ENCODE data around the gene TTI1.

The TTI1 gene

DNA sequence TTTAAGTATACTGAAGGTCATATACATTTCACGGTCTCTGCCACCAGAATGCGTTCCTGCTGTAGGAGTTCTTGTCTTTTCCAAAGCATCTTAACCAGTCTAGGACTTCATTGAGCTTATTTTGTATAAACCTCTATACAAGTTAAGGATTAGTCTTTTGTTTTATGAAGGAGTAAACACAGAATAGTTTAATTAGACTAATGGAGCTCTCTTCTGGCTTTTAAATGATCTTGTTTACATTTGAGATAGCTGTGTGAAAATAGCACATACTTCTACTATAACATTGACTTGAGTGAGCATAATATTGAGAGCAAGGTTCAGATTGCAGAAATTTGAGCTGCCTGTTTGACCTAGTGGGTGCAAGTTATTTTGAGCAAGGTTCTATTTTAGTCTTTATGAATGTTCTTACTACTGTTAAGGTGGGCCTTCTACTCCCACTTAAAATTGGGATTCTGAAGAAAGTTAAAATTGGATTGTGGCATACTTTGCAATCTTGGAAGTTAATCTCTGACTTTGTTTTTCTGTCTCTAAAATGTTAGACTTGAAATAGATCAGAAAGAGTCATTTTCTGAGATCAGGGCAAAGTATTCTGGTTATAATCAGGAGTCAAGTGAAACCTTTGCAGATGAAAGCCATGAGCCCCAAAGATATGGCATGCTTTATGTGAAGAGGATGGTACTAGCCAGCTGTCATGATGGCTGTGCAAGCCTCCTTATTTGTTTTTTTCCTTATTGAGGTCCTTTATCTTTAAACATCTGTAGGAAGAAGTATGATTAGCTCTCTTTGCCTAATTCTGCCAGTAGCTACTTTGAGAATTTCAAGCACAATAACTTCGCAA, 42.1 kb upstream of the TTI1 start:
- DNase-seq (ENCODE audit: low read depth in 2 of 2): peak in 1 of 2 donors; percentile 6
- TF ChIP-seq, protein P1, sequence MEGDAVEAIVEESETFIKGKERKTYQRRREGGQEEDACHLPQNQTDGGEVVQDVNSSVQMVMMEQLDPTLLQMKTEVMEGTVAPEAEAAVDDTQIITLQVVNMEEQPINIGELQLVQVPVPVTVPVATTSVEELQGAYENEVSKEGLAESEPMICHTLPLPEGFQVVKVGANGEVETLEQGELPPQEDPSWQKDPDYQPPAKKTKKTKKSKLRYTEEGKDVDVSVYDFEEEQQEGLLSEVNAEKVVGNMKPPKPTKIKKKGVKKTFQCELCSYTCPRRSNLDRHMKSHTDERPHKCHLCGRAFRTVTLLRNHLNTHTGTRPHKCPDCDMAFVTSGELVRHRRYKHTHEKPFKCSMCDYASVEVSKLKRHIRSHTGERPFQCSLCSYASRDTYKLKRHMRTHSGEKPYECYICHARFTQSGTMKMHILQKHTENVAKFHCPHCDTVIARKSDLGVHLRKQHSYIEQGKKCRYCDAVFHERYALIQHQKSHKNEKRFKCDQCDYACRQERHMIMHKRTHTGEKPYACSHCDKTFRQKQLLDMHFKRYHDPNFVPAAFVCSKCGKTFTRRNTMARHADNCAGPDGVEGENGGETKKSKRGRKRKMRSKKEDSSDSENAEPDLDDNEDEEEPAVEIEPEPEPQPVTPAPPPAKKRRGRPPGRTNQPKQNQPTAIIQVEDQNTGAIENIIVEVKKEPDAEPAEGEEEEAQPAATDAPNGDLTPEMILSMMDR (IDR thresholded peaks at IDR 0.05; ENCODE audit: low read depth, low read length): no peak
- no peak overlapping the region for H3K4me3 ChIP-seq (replicated peaks in 1 of 2; ENCODE audit: low read depth in 2 of 2, low read length in 2 of 2)

DNA sequence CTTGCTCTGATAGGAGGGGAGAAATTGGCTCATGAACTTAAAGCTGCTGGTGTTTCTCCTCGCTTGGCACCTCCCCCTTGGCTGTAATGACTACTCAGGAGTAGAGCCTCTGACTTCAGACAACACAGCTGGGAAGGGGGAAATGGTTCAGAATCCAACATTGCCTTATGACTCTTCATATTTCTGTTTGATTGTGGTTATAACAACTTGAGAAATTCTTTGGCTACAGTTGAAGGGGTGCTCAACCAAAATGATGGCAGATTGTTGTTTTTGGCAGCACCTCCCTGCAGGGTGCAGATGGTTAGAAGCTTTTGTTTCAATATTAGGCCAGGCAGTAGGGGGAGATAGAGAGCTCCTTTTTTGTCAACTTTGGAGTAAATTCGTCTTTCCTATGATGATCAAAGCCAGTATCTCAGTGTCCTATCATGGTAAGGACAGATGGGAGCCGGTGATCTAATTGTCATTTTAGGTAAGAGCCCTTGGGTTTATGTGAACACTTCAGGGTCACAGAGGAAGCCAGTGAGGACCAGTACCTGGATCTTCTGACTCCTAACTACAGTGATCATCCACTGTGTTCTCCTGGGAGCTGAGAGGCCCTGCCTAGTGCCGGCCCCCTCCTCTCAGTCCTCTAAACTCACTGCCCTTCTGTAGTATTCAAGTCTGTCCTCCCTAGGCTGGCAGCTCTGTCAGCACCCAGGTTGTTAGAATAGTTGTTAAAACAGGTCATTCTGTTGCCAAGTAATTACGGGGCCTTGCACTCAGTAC, 40.2 kb upstream of the TTI1 start:
- TF ChIP-seq, protein P1 (IDR thresholded peaks at IDR 0.05; ENCODE audit: low read depth, low read length): peak; percentile 82
- peak; percentile 98 for DNase-seq (ENCODE audit: low read depth in 2 of 2)
- no peak overlapping the region for H3K4me3 ChIP-seq (replicated peaks in 1 of 2; ENCODE audit: low read depth in 2 of 2, low read length in 2 of 2)

DNA sequence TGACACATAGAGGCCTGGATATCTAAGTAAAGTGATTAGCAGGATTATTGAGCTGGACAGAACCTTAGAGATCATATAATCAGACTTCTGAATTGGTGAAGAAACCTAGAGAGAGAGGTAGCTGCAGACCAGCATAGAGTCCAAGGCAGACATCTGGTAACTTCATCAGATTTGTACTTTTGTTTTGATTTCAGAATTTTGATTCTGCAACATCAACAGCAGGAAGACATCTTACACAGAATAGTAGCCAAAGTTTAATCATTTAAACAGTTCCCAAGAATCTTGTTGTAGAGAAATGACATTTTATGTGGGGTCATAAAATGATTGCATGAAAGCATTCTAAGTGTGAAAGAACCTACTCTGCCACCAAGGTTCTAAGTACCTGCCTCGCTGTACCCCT, 39.6 kb upstream of the TTI1 start:
- DNase-seq (ENCODE audit: low read depth in 2 of 2): no peak
- TF ChIP-seq, protein P1 (IDR thresholded peaks at IDR 0.05; ENCODE audit: low read depth, low read length): no peak

DNA sequence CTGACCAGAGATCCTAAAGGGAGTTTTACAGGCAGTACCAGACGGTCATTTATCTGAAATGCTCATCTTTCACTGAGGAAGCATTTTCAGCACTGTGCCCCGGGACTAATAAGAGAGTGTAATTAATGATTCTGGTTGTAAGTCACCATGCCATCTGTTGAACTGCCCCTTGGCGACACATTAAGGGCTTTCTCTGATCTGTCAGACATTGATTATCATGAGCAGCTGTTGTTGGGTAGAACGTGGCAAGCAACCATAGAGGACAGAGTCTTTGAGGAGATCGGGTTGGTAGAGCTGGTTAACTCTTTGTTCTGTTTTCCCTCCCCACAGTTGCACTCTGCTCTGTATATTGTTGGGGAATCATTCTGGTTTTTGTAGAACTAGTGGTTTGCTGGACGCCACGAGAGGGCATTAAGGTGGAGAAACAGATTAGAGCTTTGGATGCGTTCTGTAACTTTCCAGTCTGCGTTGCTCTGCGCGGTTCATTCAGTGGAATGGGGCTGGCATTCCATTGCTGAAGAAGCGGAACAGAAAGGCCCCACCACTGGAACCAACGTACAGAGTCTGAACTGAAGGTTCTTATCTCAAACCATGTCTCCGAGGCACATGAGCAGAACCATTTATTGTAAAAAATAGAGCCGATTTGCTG, 34.6 kb upstream of the TTI1 start:
- DNase-seq (ENCODE audit: low read depth in 2 of 2): no peak
- TF ChIP-seq, protein P1 (IDR thresholded peaks at IDR 0.05; ENCODE audit: low read depth, low read length): no peak
- H3K4me3 ChIP-seq (replicated peaks in 1 of 2; ENCODE audit: low read depth in 2 of 2, low read length in 2 of 2): no peak overlapping the region

More for the DNA sequence above, 39.6 kb upstream of the TTI1 start:
- no peak overlapping the region for H3K4me3 ChIP-seq (replicated peaks in 1 of 2; ENCODE audit: low read depth in 2 of 2, low read length in 2 of 2)

DNA sequence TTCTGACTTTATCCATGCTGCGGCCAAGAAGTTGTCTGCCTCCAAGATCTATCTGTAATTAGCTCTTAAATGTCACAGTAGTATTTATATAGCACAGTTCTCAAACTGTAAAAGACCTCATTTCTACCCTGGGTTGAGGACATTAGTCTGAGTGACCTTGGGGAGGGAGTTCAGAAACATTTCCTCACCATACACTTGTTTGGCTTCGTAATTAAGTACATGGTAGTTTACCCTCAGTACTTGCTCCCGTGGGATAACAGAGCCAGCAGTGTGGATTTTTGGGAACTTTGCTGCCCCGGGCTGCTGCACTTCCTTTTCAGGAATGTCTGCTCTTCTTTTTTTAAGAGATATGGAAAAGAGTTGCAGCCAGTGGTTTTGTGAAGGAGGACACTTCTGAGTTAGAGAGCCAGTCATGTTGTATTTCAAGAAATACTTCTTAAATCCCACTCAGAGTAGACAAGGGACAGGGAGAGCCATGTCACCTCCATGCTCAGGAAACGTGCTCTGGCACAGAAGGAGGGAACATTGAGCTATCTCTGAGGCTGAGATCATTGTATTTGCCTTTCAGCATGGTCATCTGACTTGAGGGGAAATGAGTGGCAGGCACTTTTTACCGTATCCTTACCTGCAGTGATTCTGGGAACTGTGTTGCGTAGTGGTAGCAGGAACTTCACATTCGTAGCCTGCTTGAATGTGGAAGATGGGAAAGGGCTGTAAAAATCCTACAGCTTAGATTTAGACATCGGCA, 33.9 kb upstream of the TTI1 start:
- TF ChIP-seq, protein P1 (IDR thresholded peaks at IDR 0.05; ENCODE audit: low read depth, low read length): no peak
- no peak for DNase-seq (ENCODE audit: low read depth in 2 of 2)
- no peak overlapping the region for H3K4me3 ChIP-seq (replicated peaks in 1 of 2; ENCODE audit: low read depth in 2 of 2, low read length in 2 of 2)

DNA sequence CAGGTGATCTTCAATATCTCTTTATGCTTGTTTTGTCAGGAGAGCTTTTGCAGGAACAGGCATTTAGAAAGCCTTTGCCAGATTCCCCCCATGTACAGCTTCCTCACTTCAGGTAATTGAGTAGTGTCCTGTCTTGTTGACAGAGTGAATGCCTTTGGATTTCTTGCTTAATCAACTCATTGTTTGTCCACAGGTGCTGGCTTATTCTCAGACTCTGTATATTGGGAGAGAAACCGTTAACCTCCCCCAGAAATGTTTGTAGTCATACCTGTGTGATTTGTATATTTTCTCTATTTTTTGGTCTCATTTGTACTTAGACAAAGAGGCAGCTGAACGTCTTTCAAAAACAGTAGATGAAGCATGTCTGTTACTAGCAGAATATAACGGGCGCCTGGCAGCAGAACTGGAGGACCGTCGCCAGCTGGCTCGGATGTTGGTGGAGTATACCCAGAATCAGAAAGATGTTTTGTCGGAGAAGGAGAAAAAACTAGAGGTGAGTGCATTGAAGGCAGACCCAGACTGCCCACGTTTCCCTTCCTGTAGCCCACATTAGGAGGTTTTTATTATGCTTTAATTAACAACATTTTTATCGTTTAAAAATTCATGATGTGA, 32.6 kb upstream of the TTI1 start:
- H3K4me3 ChIP-seq (replicated peaks in 1 of 2; ENCODE audit: low read depth in 2 of 2, low read length in 2 of 2): no peak overlapping the region
- no peak for DNase-seq (ENCODE audit: low read depth in 2 of 2)
- TF ChIP-seq, protein P1 (IDR thresholded peaks at IDR 0.05; ENCODE audit: low read depth, low read length): no peak

Measured in cardiac fibroblast (primary cell).